ENCODE data around the gene FNDC8. TPM values are rescaled to one million over a fixed set of nuclear protein-coding genes. Genes with fewer than 3 reads are reported as not detected.
A peak's percentile ranks its signal among the peaks of the same experiment; 100 is the strongest.

The FNDC8 gene
- total and polyA plus RNA-seq, 10 donors, result 0.10 TPM; not detected in 9

DNA sequence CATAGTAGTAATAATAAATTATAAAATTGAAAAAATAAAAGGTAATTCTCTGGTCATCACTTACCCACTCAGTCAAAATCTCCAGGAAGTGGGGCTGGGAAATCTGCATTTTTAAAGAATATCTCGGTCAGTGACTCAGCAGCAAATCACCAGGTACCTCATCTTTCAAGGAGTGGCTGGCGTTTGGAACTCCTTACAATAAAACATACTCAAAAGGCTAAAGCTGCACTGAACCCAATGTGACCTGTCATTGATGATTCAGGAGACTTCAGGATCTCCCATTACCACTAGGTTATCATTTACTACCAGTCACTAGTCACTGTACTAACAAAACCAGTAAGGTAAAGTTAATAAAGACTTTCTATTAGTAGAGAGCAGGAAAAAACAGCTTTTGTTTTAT lies 36.4 kb upstream of the FNDC8 start:
- no peak for DNase-seq
- intact Hi-C loops (cut with DNase I; ENCODE audit: low total_unique reads), result loop anchor here (10.0 kb wide), 1 partner anchor 60 kb away; no protein-coding TSS in a partner anchor
- TF ChIP-seq POLR2A (IDR thresholded peaks at IDR 0.05), result no peak
- no peak for TF ChIP-seq POLR2AphosphoS5 (IDR thresholded peaks at IDR 0.05)
- TF ChIP-seq, protein P1, sequence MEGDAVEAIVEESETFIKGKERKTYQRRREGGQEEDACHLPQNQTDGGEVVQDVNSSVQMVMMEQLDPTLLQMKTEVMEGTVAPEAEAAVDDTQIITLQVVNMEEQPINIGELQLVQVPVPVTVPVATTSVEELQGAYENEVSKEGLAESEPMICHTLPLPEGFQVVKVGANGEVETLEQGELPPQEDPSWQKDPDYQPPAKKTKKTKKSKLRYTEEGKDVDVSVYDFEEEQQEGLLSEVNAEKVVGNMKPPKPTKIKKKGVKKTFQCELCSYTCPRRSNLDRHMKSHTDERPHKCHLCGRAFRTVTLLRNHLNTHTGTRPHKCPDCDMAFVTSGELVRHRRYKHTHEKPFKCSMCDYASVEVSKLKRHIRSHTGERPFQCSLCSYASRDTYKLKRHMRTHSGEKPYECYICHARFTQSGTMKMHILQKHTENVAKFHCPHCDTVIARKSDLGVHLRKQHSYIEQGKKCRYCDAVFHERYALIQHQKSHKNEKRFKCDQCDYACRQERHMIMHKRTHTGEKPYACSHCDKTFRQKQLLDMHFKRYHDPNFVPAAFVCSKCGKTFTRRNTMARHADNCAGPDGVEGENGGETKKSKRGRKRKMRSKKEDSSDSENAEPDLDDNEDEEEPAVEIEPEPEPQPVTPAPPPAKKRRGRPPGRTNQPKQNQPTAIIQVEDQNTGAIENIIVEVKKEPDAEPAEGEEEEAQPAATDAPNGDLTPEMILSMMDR (IDR thresholded peaks at IDR 0.05 in 8 of 11, conservative IDR thresholded peaks at IDR 0.05 in 3 of 11), result no peak
- Histone ChIP-seq H3K36me3 (no peaks in the 10 kb centered on the region), H3K4me3 (no peak overlapping the region), H3K4me1 (peaks cover 24 to 91% (median 64%) of the 10 kb centered on the region in 6 donors), H3K27ac (peak overlapping the region in 1 of 8 donors; percentile 3), H3K27me3 (replicated peaks in 1 of 7) (no peaks in the 10 kb centered on the region), H3K9me3 (no peaks in the 10 kb centered on the region)
- 70 to 85% (median 80%) methylated on average over 2 of the region's 2 CpGs for WGBS, 5 donors

DNA sequence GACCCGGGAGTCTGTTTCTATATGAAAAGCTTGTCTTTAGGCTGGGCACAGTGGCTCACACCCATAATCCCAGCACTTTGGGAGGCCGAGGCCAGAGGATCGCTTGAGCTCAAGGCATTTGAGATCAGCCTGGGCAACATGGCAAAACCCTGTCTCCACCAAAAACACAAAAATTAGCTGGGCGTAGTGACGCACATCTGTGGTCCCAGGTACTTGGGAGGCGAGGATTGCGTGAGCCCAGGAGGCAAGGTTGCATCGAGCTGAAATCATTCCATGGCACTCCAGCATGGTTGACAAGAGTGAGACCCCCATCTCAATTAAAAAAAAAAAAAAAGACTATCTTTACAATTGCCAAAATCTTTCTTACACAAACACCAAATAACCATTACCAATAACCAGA lies 35.3 kb upstream of the FNDC8 start:
- Histone ChIP-seq H3K4me1 (peaks cover 24 to 90% (median 59%) of the 10 kb centered on the region in 6 donors), H3K36me3 (no peaks in the 10 kb centered on the region), H3K27ac (peak overlapping the region in 2 of 8 donors; percentile 3 to 97), H3K4me3 (no peak overlapping the region), H3K27me3 (replicated peaks in 1 of 7) (no peaks in the 10 kb centered on the region), H3K9me3 (no peaks in the 10 kb centered on the region)
- 92 to 98% (median 94%) methylated on average over 8 of the region's 8 CpGs for WGBS, 5 donors
- DNase-seq, result no peak
- intact Hi-C loops (cut with DNase I; ENCODE audit: low total_unique reads), result loop anchor here (10.0 kb wide), 1 partner anchor 61 kb away; no protein-coding TSS in a partner anchor
- TF ChIP-seq, protein P1 (IDR thresholded peaks at IDR 0.05 in 8 of 11, conservative IDR thresholded peaks at IDR 0.05 in 3 of 11), result no peak
- TF ChIP-seq POLR2A (IDR thresholded peaks at IDR 0.05) (no peak), POLR2AphosphoS5 (IDR thresholded peaks at IDR 0.05) (no peak)

DNA sequence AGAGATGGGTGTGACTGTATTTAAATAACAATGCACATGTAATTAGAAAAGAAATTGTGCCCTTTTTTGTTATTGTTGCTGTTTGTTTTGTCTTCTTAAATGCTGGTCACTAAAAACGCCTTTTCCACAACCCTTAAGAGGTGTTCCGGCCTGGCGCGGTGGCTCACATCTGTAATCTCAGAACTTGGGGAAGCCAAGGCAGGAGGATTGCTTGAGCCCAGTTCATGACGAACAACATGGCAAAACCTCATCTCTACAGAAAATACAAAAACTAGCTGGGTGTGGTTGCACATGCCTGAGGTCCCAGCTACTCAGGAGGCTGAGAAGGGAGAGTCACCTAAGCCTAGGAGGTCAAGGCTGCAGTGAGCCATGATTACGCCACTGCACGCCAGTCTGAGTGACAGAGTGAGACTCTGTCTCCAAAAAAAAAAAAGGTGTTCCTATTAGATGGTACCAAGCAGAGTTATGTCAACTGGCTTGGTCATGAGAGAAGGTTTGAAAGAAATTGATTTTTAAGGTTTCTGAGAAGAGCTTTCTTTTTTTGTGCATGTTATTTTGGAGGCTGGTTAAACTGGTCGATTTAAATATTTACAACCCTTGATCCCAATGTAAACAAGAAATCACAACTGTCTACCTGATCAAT lies 34.4 kb upstream of the FNDC8 start:
- peaks cover 20 to 82% (median 50%) of the 10 kb centered on the region in 6 donors for H3K4me1 ChIP-seq
- no peaks in the 10 kb centered on the region for H3K27me3 ChIP-seq (replicated peaks in 1 of 7)
- WGBS, 5 donors, result 84 to 90% (median 86%) methylated on average over 8 of the region's 8 CpGs
- H3K36me3 ChIP-seq, result no peaks in the 10 kb centered on the region
- intact Hi-C loops (cut with DNase I; ENCODE audit: low total_unique reads), result loop anchor here (10.0 kb wide), 1 partner anchor 62 kb away; no protein-coding TSS in a partner anchor
- DNase-seq, result no peak
- H3K9me3 ChIP-seq, result no peaks in the 10 kb centered on the region
- H3K27ac ChIP-seq, result peak overlapping the region in 5 of 8 donors; percentile 93 to 98 (median 97)
- TF ChIP-seq POLR2AphosphoS5 (IDR thresholded peaks at IDR 0.05) (no peak), POLR2A (IDR thresholded peaks at IDR 0.05) (no peak)
- TF ChIP-seq, protein P1 (IDR thresholded peaks at IDR 0.05 in 8 of 11, conservative IDR thresholded peaks at IDR 0.05 in 3 of 11), result no peak
- H3K4me3 ChIP-seq, result peak overlapping the region in 4 of 8 donors; percentile 4 to 96 (median 94)

DNA sequence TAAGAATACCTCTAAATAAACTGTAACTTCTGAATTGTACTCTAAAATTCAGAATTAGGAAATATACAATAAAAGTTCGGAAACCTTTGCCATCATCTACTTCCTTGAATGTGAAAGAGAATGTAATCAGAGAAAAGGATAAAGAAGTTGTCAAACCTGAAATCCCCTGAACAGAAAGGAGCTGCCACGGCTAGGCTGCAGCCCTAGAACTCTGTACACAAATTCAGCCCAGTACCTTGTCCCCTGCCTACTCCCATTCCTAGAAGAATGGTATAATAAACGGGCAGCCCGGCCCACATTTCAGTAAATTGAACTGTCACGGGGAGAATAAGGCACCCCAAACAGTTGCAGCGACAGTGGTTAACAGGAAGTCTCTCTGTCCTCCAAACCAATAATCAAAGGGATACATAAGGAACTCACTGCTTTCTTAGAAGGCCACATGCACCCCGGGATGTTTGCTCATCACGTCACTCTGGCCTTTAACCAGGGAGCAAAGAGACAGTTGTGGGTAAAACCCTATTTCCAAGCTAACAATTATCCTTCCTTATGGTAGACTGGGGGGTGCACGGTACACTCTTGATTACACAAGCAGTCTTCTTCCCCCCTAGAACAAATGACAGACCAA lies 33.6 kb upstream of the FNDC8 start:
- Histone ChIP-seq H3K4me3 (peak overlapping the region; percentile 71 to 97 (median 90)), H3K4me1 (peaks cover 13 to 74% (median 42%) of the 10 kb centered on the region in 6 donors), H3K36me3 (no peaks in the 10 kb centered on the region), H3K9me3 (no peaks in the 10 kb centered on the region), H3K27ac (peak overlapping the region; percentile 90 to 98 (median 96)), H3K27me3 (replicated peaks in 1 of 7) (no peaks in the 10 kb centered on the region)
- TF ChIP-seq POLR2A (IDR thresholded peaks at IDR 0.05) (no peak), POLR2AphosphoS5 (IDR thresholded peaks at IDR 0.05) (no peak)
- TF ChIP-seq, protein P1 (IDR thresholded peaks at IDR 0.05 in 8 of 11, conservative IDR thresholded peaks at IDR 0.05 in 3 of 11), result no peak
- 4 to 12% (median 10%) methylated on average over 9 of the region's 9 CpGs for WGBS, 5 donors
- no peak for DNase-seq
- intact Hi-C loops (cut with DNase I; ENCODE audit: low total_unique reads), result loop anchor here (2.0 to 10.0 kb wide), 2 partner anchors 63 to 89 kb away; no protein-coding TSS in a partner anchor

Data from spleen (tissue), 11 donors.